Stimulated activated naive CD8-positive, alpha-beta T cell treated with anti-CD3 and anti-CD28 coated beads, Interleukin-15, amount 100 ng/mL, for 72 hours (primary cell): ENCODE measurements around the gene COG8.
"Not testable (repeated sequence)": the region's sequence is repeated elsewhere in the genome, so short reads cannot be mapped to it uniquely, and the experiment has no call there.

Source experiments
- ATAC-seq: fragments of 150-1000 bp; cut with Tn5 transposase; 2 replicates; pipeline ENCODE4 v1.10.0; 2021; ENCODE audit warnings: mild to moderate bottlenecking, moderate library complexity
- DNase-seq, 2 donors: peaks; one replicate each; pipeline ENCODE4 v3.0.0; 2021 to 2022
- H3K27ac Mint-ChIP-seq, 2 donors: one replicate each; pipeline ENCODE4 v1.8.0; 2022; ENCODE audit warnings: mild to moderate bottlenecking in 2 of 2, mixed read lengths in 2 of 2, moderate library complexity in 2 of 2
- H3K27me3 Mint-ChIP-seq: one replicate; pipeline ENCODE4 v1.8.0; 2022; ENCODE audit warnings: mixed read lengths
- H3K4me1 Mint-ChIP-seq: one replicate; pipeline ENCODE4 v1.8.0; 2022; ENCODE audit warnings: mild to moderate bottlenecking, mixed read lengths
- H3K4me3 Mint-ChIP-seq, 2 donors: one replicate each; pipeline ENCODE4 v1.8.0; 2022; ENCODE audit warnings: mild to moderate bottlenecking in 2 of 2, mixed read lengths in 2 of 2, moderate library complexity in 1 of 2
- H3K9me3 Mint-ChIP-seq, 2 donors: one replicate each; pipeline ENCODE4 v1.8.0; 2022; ENCODE audit warnings: mixed read lengths in 2 of 2

Gene COG8

DNA sequence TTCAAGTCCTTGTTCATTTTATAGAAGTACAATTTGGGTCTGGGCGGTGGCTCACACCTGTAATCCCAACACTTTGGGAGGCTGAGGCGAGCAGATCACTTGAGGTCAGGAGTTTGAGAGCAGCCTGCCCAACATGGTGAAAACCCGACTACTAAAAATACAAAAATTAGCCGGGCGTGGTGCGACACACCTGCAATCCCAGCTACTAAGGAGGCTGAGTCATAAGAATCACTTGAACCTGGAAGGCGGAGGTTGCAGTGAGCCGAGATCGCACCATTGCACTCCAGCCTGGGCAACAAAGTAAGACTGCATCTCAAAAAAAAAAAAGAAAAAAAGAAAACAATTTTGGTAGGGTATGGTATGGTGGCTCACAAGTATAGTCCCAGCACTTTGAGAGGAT lies 20.7 kb upstream of the COG8 start:
- not testable (repeated sequence) for H3K27ac Mint-ChIP-seq, DNase-seq, H3K4me1 Mint-ChIP-seq, H3K9me3 Mint-ChIP-seq, H3K27me3 Mint-ChIP-seq, ATAC-seq, H3K4me3 Mint-ChIP-seq

DNA sequence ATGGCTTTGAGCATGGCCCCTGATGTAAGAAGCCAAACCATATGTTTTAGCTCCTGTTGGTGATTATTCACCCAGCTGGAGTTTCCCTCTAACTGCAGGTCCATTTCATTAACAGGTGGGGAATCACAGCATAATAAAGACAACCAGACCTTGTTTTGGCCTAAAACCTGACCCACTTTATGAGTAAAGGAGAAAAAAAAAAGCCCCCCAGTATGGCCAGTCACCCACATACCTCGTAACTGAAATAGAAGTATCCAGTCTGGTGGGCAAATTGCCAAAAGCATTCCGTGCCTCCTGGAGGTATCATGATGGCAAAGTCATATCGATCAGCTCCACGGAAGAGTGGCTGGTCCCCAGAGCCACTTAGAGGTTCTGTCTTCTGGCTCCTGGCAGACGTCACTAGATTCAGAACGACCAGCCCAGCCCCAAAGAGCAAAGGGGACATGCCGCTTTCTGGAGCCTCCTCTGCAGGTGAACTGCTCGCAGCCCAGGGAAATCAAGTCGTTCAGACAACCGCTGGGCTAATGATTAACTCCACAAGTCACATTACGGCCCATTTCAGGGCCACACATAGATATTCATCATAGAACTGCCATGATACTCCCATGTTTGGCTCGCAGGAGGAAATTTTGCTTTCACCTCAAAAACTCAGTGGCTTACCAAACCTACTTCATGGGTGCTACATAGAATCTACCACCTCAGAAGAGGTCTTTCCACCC lies 12.1 kb upstream of the COG8 start, which contains the start of gene TMED6:
Gene TMED6 (minus strand): TSS at position 478 of the 719 bp plus-strand sequence. CDS start 33 bp downstream, at position 445.
- no peaks in the 10 kb centered on the region for H3K27me3 Mint-ChIP-seq
- H3K4me3 Mint-ChIP-seq, result no peak within 1 kb of the TSS
- H3K4me1 Mint-ChIP-seq, result no peaks in the 10 kb centered on the region
- DNase-seq, result no peak
- ATAC-seq, result no peak
- H3K27ac Mint-ChIP-seq, result peak within 1 kb of the TSS; percentile 61 to 95
- no peaks in the 10 kb centered on the region for H3K9me3 Mint-ChIP-seq

DNA sequence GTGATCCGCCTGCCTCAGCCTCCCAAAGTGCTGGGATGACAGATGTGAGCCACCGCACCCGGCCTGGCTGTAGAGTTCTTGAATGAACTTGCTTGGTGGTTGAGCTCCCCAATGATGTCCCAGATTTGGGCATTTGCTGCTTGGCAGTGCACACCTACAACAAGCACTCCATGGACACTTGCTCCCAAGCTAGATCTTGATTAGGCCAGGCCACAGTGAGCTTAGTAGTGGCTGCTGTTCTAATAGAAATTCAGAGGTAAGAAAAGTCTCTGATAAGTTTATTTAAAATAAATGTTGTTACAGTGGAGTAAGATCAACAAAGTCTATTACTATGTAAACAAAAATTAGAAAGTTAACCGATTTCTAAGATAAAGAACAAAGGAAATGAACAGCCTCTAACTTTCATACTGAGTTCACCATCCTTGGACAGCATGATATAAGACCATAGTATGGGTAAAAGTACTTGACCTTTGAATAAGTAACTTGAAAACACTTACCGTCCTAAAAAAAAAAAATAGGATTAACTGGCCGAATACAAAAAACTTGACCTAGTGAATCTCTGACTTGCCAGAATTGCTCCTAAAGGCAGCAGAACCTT lies 11.3 kb upstream of the COG8 start:
- no peaks in the 10 kb centered on the region for H3K27me3 Mint-ChIP-seq
- H3K4me3 Mint-ChIP-seq, result no peak overlapping the region
- H3K9me3 Mint-ChIP-seq, result no peaks in the 10 kb centered on the region
- H3K27ac Mint-ChIP-seq, result peak overlapping the region in 1 of 2 donors; percentile 61
- DNase-seq (no peak), ATAC-seq (no peak)
- no peaks in the 10 kb centered on the region for H3K4me1 Mint-ChIP-seq

DNA sequence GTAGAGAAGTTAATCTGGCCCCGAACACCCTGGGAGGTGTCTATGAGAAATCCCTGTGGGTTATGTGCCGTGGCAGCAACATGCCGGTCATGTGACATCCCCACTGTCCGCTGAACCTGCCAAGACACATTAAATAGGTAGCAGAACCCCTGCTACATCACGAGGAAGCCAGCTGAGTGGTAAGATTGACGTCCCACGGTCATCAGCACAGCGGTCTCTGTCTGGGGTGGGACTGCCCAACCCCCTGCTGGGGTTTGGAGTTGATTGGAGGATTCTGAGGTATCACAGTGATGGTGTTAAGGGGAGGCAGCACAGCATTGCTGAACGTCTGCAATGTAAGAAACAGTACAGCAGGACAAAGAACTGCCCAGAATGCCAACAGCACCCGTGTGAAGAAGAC lies 10.2 kb upstream of the COG8 start:
- Mint-ChIP-seq H3K27me3 (no peaks in the 10 kb centered on the region), H3K4me1 (peaks cover 6% of the 10 kb centered on the region), H3K27ac (no peak overlapping the region), H3K9me3 (no peaks in the 10 kb centered on the region), H3K4me3 (no peak overlapping the region)
- no peak for ATAC-seq
- no peak for DNase-seq

DNA sequence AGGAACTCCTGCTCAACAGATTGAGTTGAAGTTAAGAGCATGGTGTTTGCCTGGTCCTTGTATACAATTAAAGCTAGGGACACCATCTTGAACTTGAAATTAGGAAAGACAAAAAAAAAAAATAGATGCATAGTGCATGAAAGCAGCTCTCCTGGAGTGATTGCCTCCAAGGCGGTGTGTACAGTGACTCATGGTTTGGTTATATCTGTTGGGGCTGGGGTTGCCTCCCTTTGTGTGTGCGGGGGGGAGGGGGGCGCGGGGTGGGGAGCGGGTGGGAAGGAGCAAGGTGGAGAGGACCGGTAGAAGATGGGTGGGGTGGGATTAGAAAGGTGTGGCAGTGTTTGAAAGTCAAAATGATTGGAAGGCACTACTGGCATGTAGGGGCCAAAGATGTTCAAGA lies 8.9 kb upstream of the COG8 start:
- Mint-ChIP-seq H3K4me3 (no peak overlapping the region), H3K9me3 (no peaks in the 10 kb centered on the region), H3K4me1 (peaks cover 6% of the 10 kb centered on the region), H3K27ac (no peak overlapping the region), H3K27me3 (no peaks in the 10 kb centered on the region)
- no peak for DNase-seq
- no peak for ATAC-seq

DNA sequence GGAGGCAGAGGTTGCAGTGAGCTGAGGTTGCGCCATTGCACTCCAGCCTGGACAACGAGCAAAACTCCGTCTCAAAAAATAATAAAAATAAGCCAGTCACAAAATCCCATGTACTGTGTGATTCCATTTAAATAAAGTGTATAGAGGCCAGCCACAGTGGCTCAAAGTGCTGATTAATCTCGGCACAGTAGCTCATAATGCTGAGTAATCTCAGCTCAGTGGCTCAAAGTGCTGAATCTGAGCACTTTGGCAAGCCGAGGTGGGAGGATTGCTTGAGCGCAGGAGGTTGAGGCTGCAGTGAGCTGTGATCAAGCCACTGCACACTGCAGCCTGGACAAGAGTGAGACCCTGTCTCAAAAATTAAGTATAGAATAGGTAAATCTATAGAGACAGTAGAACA lies 7.3 kb upstream of the COG8 start:
- Mint-ChIP-seq H3K4me1 (peaks cover 14% of the 10 kb centered on the region), H3K4me3 (no peak overlapping the region), H3K27me3 (no peaks in the 10 kb centered on the region), H3K9me3 (no peaks in the 10 kb centered on the region), H3K27ac (no peak overlapping the region)
- no peak for DNase-seq
- ATAC-seq, result no peak

DNA sequence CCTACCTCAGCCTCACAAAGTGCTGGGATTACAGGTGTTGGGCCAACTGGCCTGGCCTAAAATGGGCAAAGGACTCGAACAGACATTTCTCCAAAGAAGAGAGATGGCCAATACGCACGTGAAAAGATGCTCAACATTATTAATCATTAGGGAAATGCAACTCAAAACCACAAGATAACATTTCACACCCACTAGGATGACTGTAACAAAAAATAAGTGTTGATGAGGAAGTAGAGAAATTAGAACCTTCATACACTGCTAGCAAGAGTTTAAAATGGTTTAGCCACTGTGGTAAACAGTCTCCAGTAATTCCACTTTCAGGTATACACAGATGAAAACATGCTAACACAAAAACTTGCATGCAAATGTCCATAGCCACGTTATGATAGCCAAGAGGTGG lies 6.6 kb upstream of the COG8 start:
- peaks cover 22% of the 10 kb centered on the region for H3K4me1 Mint-ChIP-seq
- no peaks in the 10 kb centered on the region for H3K27me3 Mint-ChIP-seq
- H3K9me3 Mint-ChIP-seq, result no peaks in the 10 kb centered on the region
- no peak overlapping the region for H3K27ac Mint-ChIP-seq
- ATAC-seq, result no peak
- DNase-seq, result no peak
- H3K4me3 Mint-ChIP-seq, result no peak overlapping the region

DNA sequence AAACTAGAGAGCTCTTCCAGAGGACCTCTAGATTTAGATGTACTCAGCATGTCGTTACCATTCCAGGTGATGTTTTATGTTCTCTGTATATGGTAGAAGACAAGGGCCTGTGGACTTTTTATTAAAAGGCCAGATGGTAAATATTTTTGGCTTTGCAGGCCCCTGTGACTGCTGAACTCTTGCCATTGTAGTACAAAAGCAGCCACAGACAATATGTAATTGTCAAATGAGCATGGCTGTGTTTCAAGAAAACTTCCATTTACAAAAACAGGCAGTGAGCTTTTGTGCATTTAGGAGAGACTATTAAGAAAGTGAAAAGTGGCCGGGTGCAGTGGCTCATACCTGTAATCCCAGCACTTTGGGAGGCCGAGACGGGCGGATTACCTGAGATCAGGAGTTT lies 4.8 kb upstream of the COG8 start:
- no peak for ATAC-seq
- Mint-ChIP-seq H3K4me1 (peaks cover 31% of the 10 kb centered on the region), H3K27ac (peak overlapping the region in 1 of 2 donors; percentile 57), H3K9me3 (no peaks in the 10 kb centered on the region), H3K4me3 (no peak overlapping the region), H3K27me3 (no peaks in the 10 kb centered on the region)
- no peak for DNase-seq

DNA sequence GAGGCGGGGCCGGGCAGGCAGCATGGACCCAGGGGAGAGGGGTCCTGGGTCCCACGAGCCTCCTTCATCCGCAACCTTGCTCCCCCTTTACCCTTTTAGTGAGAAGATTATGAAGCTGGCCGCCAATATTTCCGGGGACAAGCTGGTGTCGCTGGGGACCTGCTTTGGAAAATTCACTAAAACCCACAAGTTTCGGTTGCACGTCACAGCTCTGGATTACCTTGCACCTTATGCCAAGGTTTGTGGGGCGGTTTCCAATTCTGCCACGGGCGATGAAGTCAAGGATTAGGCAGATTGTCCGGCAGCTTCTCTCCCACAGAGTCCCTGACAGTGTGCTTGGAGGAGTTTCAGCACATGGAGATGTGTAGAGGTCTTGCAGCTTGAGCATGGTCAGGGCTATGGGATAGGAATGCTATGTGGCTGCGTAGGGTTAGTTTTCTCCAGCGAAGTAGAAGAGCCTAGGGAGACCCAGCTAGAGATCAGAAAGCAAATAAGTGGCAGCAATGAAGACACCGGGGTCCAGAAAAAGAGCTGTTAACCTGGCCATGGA lies 806 bp upstream of the COG8 start:
- DNase-seq, result no peak
- Mint-ChIP-seq H3K4me1 (peaks cover 63% of the 10 kb centered on the region), H3K9me3 (no peaks in the 10 kb centered on the region), H3K4me3 (peak overlapping the region; percentile 93 to 100), H3K27ac (peak overlapping the region; percentile 97 to 99), H3K27me3 (no peaks in the 10 kb centered on the region)
- no peak for ATAC-seq

DNA sequence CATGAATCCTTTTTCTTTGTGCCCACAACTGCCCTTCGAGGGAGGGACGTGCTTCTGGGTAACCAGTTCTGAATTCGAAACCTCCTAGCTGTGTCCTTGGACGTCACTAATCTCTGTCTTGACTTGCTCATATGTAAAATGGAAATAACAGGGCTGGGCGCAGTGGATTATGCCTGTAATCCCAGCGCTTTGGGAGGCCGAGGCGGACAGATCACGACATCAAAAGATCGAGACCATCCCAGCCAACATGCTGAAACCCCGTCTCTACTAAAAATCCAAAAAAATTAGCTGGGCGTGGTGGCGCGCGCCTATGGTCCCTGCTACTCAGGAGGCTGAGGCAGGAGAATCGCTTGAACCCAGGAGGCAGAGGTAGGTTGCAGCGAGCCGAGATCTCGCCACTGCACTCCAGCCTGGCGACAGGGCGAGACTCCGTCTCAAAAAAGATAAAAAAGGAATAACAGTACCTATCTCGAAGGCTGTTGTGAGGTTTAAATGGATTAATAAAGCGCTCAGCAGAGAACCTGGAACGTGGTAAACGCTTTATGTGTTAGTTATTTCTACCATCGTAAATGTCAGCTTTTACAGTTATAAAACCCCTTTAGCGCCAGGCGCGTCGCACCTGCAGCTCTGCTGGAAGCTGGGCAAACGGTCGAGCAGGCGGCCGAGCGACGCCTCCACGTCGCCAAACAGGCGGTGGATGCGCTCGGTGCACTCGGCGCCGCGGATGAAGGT lies 641 bp downstream of the COG8 start:
- ATAC-seq, result no peak
- no peak for DNase-seq
- Mint-ChIP-seq H3K9me3 (no peaks in the 10 kb centered on the region), H3K4me1 (peaks cover 71% of the 10 kb centered on the region), H3K27me3 (no peaks in the 10 kb centered on the region), H3K27ac (peak overlapping the region; percentile 86 to 99), H3K4me3 (peak overlapping the region; percentile 93 to 100)

DNA sequence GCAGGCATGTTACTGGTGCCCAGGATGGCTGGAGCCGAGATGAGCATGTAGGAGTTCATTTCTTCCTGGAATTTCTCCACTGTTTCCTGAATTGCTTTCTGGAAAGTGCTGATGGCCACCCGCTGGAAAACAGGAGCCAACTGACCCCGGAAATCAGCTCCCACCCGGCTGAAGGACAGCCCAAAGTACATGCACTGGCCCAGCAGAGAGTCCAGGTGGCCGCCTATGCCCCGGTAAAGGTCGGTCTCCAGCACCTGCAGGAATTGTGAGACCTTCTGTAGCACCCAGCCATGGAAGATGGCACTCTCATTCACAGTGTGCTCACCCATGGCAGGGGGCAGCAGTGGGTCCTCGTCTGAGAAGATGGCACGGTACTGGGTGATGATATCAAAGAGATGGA lies 4.7 kb downstream of the COG8 start:
- Mint-ChIP-seq H3K27me3 (no peaks in the 10 kb centered on the region), H3K4me1 (peaks cover 69% of the 10 kb centered on the region), H3K9me3 (no peaks in the 10 kb centered on the region), H3K4me3 (no peak overlapping the region), H3K27ac (no peak overlapping the region)
- DNase-seq (no peak), ATAC-seq (no peak)

DNA sequence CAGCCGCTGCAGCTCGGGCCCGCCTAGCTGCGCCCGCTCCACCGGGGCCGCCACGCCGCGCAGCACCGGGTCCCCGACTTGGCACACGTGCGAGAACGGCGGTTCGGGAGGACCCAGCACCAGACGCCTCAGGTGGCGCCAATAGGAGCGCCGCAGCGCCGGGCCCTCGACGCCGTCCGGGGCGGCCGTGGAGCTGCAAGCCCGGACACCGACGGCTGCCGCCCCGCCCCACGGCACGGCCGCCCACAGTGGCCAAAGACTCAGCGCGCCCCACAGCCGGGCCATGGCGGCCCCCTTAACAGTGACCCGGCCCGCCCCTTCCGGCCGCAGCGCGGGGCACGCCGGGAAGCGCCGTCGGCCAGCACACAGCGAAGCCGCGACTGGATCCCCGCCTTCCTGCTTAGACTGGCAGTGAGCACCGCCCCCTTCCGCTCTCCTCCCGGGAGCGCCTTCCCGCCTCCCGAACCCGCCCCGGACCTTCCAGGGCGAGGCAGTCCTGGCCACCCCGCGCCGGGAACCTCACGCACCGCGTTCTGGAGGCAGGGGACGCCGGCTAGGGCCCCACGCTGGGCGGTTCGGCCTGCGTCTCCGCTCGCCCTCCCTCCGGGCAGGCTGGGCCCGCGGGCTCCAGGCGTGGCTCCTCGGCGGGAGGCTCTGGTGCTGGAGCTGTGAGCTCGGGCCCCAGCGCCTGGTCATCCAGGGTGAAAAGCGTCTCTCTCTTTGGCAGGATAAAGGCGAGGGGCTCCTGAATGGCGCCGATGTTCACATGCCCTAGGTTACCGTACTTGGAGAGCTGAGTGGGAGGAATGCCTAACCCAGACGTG lies 8.9 kb downstream of the COG8 start, which contains the start of gene PDF:
Gene PDF (minus strand): TSS at position 303 of the 824 bp plus-strand sequence. CDS start 18 bp downstream, at position 285.
- peak; percentile 80 to 81 for DNase-seq
- Mint-ChIP-seq H3K4me3 (peak within 1 kb of the TSS; percentile 90 to 94), H3K27ac (peak within 1 kb of the TSS; percentile 65 to 95), H3K9me3 (no peaks in the 10 kb centered on the region), H3K4me1 (peaks cover 74% of the 10 kb centered on the region), H3K27me3 (no peaks in the 10 kb centered on the region)
- peak; percentile 95 for ATAC-seq

DNA sequence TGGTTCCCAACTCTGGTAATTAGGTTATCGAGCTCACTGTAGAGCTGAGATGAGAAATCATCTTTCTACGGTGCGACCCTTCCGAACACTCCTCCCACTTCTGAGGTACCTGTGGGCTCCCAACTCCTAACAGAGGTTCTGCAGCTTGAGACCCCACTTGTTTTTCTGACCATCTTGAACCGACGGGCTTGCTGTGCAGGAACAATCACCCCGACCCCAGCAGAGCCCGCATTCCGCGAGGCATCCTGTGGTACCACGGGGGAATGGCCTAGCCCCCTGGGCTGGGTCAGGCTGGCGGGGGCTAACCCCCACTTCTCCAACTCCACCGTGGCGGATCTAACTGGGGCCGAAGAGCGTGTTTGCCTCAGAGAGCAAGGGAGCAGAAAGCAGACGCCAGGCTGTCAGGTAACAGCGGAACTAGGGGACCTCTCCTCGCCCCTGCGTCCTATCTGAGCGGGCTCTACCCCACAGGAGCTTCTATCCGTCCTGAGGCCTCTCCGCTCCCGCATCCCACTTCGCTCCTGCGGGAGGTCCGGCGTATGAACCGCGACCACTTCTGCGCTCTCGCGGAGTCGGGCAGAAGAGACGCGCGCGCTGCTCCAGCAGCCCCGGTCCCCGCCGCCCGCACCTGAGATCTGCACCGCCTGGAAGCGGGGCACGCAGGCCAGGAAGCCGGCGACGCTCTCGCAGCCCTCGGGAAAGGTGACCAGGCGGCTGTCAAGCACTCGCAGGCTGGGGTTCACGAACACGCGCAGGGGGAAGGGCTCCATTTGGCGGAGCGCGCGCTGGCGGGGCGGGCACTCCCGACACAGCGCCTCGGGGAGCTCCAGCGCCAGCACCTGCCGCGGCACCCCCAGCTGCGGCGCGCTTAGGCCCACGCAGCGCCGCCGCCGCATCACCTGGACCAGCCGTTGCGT lies 9.7 kb downstream of the COG8 start:
- Mint-ChIP-seq H3K4me1 (peaks cover 77% of the 10 kb centered on the region), H3K4me3 (peak overlapping the region; percentile 87 to 94), H3K27ac (peak overlapping the region; percentile 65 to 86), H3K27me3 (no peaks in the 10 kb centered on the region), H3K9me3 (no peaks in the 10 kb centered on the region)
- DNase-seq (peak; percentile 19 to 65), ATAC-seq (peak; percentile 69)

DNA sequence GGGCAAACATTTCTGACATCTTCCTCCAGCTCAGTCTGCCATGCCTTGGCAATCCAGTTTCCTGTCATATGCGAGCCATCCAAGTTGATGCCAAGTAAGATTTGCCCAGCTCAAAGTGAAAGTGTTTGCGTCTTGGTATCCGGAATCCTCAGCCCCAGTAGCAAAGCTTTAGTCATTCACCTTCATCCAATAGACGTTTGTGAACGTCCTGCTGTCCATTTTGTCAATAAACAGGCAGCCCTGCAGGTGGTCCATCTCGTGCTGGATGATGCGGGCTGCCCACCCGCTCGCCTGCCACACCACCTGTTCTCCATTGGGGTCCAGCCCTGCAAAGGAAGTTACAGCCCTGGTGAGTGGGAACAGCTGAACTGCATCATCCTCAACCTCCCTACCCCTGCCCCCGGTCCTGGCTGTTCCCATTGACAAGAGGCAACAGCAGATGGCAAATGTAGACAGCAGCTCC lies 10.5 kb downstream of the COG8 start:
- Mint-ChIP-seq H3K9me3 (no peaks in the 10 kb centered on the region), H3K4me1 (peaks cover 77% of the 10 kb centered on the region), H3K27me3 (no peaks in the 10 kb centered on the region), H3K4me3 (peak overlapping the region; percentile 87 to 94), H3K27ac (peak overlapping the region; percentile 46 to 63)
- DNase-seq (no peak), ATAC-seq (no peak)
